ENCODE results near the gene SMYD4.

Gene SMYD4, protein sequence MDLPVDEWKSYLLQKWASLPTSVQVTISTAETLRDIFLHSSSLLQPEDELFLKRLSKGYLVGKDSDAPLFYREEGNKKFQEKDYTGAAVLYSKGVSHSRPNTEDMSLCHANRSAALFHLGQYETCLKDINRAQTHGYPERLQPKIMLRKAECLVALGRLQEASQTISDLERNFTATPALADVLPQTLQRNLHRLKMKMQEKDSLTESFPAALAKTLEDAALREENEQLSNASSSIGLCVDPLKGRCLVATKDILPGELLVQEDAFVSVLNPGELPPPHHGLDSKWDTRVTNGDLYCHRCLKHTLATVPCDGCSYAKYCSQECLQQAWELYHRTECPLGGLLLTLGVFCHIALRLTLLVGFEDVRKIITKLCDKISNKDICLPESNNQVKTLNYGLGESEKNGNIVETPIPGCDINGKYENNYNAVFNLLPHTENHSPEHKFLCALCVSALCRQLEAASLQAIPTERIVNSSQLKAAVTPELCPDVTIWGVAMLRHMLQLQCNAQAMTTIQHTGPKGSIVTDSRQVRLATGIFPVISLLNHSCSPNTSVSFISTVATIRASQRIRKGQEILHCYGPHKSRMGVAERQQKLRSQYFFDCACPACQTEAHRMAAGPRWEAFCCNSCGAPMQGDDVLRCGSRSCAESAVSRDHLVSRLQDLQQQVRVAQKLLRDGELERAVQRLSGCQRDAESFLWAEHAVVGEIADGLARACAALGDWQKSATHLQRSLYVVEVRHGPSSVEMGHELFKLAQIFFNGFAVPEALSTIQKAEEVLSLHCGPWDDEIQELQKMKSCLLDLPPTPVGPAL

GRCh38 chr17:1829592-1830257 lies at the start of gene SMYD4, which contains the start of gene RPA1:
Gene SMYD4 (minus strand): TSS chr17:1829902. CDS start chr17:1827994, 1,908 bp downstream.
Gene RPA1 (plus strand): TSS chr17:1830005. CDS start chr17:1830094, 89 bp downstream.
- Histone ChIP-seq H3K27me3 (replicated peaks; ENCODE audit: control insufficient read depth, insufficient read depth, low read length) (no peaks in the 10 kb centered on the region), H3K36me3 (ENCODE audit: control insufficient read depth, insufficient read depth, low read length, severe bottlenecking) (peaks cover 13% of the 10 kb centered on the region), H3K9ac (ENCODE audit: low read length) (peak within 1 kb of the TSS; percentile 88), H3K9me3 (ENCODE audit: control insufficient read depth, low read length) (no peaks in the 10 kb centered on the region), H3K4me3 (ENCODE audit: low read length) (peak within 1 kb of the TSS; percentile 92), H3K4me1 (ENCODE audit: control insufficient read depth, insufficient read depth, low read length) (peaks cover 16% of the 10 kb centered on the region)
- DNase-seq (ENCODE audit: low read depth), result peak; percentile 97

- no peak overlapping the region for H3K4me3 ChIP-seq (ENCODE audit: low read length)
- no peak for DNase-seq (ENCODE audit: low read depth)
- no peak overlapping the region for H3K9ac ChIP-seq (ENCODE audit: low read length)
- no peaks in the 10 kb centered on the region for H3K27me3 ChIP-seq (replicated peaks; ENCODE audit: control insufficient read depth, insufficient read depth, low read length)
- H3K4me1 ChIP-seq (ENCODE audit: control insufficient read depth, insufficient read depth, low read length), result no peaks in the 10 kb centered on the region
- H3K36me3 ChIP-seq (ENCODE audit: control insufficient read depth, insufficient read depth, low read length, severe bottlenecking), result peaks cover 78% of the 10 kb centered on the region
- H3K9me3 ChIP-seq (ENCODE audit: control insufficient read depth, low read length), result no peaks in the 10 kb centered on the region
These were observed 48.9 kb upstream of the SMYD4 start for GRCh38 chr17:1878419-1879121.

DNA sequence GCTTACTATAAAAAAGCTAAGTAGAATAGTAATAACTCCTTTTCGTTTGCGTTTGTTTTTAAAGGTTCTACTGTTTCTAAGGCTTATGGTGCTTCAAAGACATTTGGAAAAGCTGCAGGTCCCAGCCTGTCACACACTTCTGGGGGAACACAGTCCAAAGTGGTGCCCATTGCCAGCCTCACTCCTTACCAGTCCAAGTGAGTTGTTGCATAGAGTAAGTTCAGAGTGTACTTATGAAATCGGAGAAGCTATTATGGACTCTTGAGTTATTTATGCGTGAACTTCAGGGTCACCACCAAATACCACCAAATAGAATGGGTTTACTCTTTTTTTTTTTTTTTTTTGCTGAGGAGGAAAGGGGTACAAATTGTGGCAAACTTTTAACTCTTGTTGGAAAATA lies 45.9 kb upstream of the SMYD4 start:
- H3K4me1 ChIP-seq (ENCODE audit: control insufficient read depth, insufficient read depth, low read length), result no peaks in the 10 kb centered on the region
- H3K36me3 ChIP-seq (ENCODE audit: control insufficient read depth, insufficient read depth, low read length, severe bottlenecking), result peaks cover 75% of the 10 kb centered on the region
- no peak overlapping the region for H3K9ac ChIP-seq (ENCODE audit: low read length)
- H3K9me3 ChIP-seq (ENCODE audit: control insufficient read depth, low read length), result no peaks in the 10 kb centered on the region
- DNase-seq (ENCODE audit: low read depth), result no peak
- no peaks in the 10 kb centered on the region for H3K27me3 ChIP-seq (replicated peaks; ENCODE audit: control insufficient read depth, insufficient read depth, low read length)
- no peak overlapping the region for H3K4me3 ChIP-seq (ENCODE audit: low read length)

DNA sequence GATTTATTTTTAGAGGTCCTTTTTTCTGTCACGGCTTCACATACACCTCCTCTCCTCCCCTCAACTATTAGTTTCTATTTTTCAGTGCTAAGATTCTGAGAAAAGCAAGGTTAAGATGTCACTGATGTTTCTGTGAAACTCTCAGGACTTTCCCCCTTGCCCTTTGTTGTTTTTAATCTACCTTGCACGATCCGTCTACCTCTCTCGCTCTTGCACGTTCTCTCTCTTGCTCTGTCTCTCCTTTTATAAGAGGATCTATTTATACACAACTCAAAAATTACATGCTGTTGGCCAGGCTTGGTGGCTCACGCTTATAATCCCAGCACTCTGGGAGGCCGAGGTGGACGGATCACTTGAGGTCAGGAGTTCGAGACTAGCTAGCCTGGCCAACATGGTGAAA lies 43.7 kb upstream of the SMYD4 start:
- no peaks in the 10 kb centered on the region for H3K27me3 ChIP-seq (replicated peaks; ENCODE audit: control insufficient read depth, insufficient read depth, low read length)
- no peak overlapping the region for H3K4me3 ChIP-seq (ENCODE audit: low read length)
- peaks cover 60% of the 10 kb centered on the region for H3K36me3 ChIP-seq (ENCODE audit: control insufficient read depth, insufficient read depth, low read length, severe bottlenecking)
- no peak overlapping the region for H3K9ac ChIP-seq (ENCODE audit: low read length)
- H3K4me1 ChIP-seq (ENCODE audit: control insufficient read depth, insufficient read depth, low read length), result no peaks in the 10 kb centered on the region
- no peaks in the 10 kb centered on the region for H3K9me3 ChIP-seq (ENCODE audit: control insufficient read depth, low read length)
- no peak for DNase-seq (ENCODE audit: low read depth)

DNA sequence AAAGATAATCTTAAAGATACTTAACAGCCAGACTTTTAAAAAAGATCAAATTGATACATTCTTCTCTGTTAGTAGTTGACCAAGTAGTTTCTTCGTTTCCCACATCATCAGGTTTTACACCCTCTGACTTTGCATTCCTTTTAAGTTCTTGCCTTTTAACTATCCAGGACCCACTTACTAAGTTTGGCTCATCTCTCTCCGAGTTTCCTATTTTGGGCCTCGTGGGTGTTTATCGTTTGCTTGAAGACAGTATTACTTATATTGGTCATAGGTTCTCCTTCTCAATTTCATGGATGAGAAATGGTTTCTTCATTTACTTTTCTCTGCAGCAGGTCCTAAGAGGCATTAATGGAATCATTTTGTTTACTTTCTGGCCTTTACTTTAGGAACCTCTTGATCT lies 43.3 kb upstream of the SMYD4 start:
- Histone ChIP-seq H3K9ac (ENCODE audit: low read length) (no peak overlapping the region), H3K4me1 (ENCODE audit: control insufficient read depth, insufficient read depth, low read length) (no peaks in the 10 kb centered on the region), H3K27me3 (replicated peaks; ENCODE audit: control insufficient read depth, insufficient read depth, low read length) (no peaks in the 10 kb centered on the region), H3K36me3 (ENCODE audit: control insufficient read depth, insufficient read depth, low read length, severe bottlenecking) (peaks cover 60% of the 10 kb centered on the region), H3K9me3 (ENCODE audit: control insufficient read depth, low read length) (no peaks in the 10 kb centered on the region), H3K4me3 (ENCODE audit: low read length) (no peak overlapping the region)
- no peak for DNase-seq (ENCODE audit: low read depth)

- H3K9me3 ChIP-seq (ENCODE audit: control insufficient read depth, low read length), result no peaks in the 10 kb centered on the region
- H3K4me1 ChIP-seq (ENCODE audit: control insufficient read depth, insufficient read depth, low read length), result no peaks in the 10 kb centered on the region
- no peak overlapping the region for H3K9ac ChIP-seq (ENCODE audit: low read length)
- DNase-seq (ENCODE audit: low read depth), result no peak
- H3K36me3 ChIP-seq (ENCODE audit: control insufficient read depth, insufficient read depth, low read length, severe bottlenecking), result peaks cover 56% of the 10 kb centered on the region
- H3K27me3 ChIP-seq (replicated peaks; ENCODE audit: control insufficient read depth, insufficient read depth, low read length), result no peaks in the 10 kb centered on the region
- H3K4me3 ChIP-seq (ENCODE audit: low read length), result no peak overlapping the region
These were observed 42.6 kb upstream of the SMYD4 start for GRCh38 chr17:1872254-1872653.

GRCh38 chr17:1871756-1872155 lies 42.1 kb upstream of the SMYD4 start:
- Histone ChIP-seq H3K4me1 (ENCODE audit: control insufficient read depth, insufficient read depth, low read length) (no peaks in the 10 kb centered on the region), H3K36me3 (ENCODE audit: control insufficient read depth, insufficient read depth, low read length, severe bottlenecking) (peaks cover 51% of the 10 kb centered on the region), H3K4me3 (ENCODE audit: low read length) (no peak overlapping the region), H3K9ac (ENCODE audit: low read length) (no peak overlapping the region), H3K9me3 (ENCODE audit: control insufficient read depth, low read length) (no peaks in the 10 kb centered on the region), H3K27me3 (replicated peaks; ENCODE audit: control insufficient read depth, insufficient read depth, low read length) (no peaks in the 10 kb centered on the region)
- no peak for DNase-seq (ENCODE audit: low read depth)

- peaks cover 40% of the 10 kb centered on the region for H3K36me3 ChIP-seq (ENCODE audit: control insufficient read depth, insufficient read depth, low read length, severe bottlenecking)
- no peak for DNase-seq (ENCODE audit: low read depth)
- H3K4me3 ChIP-seq (ENCODE audit: low read length), result no peak overlapping the region
These were observed 40.9 kb upstream of the SMYD4 start for GRCh38 chr17:1870592-1870991.

GRCh38 chr17:1868090-1868489 lies 38.4 kb upstream of the SMYD4 start:
- no peak for DNase-seq (ENCODE audit: low read depth)
- H3K36me3 ChIP-seq (ENCODE audit: control insufficient read depth, insufficient read depth, low read length, severe bottlenecking), result peaks cover 18% of the 10 kb centered on the region
- H3K9ac ChIP-seq (ENCODE audit: low read length), result no peak overlapping the region
- no peaks in the 10 kb centered on the region for H3K27me3 ChIP-seq (replicated peaks; ENCODE audit: control insufficient read depth, insufficient read depth, low read length)
- no peaks in the 10 kb centered on the region for H3K4me1 ChIP-seq (ENCODE audit: control insufficient read depth, insufficient read depth, low read length)
- H3K4me3 ChIP-seq (ENCODE audit: low read length), result no peak overlapping the region
- H3K9me3 ChIP-seq (ENCODE audit: control insufficient read depth, low read length), result no peaks in the 10 kb centered on the region

More at GRCh38 chr17:1870592-1870991, 40.9 kb upstream of the SMYD4 start:
- no peaks in the 10 kb centered on the region for H3K9me3 ChIP-seq (ENCODE audit: control insufficient read depth, low read length)
- H3K9ac ChIP-seq (ENCODE audit: low read length), result no peak overlapping the region
- no peaks in the 10 kb centered on the region for H3K27me3 ChIP-seq (replicated peaks; ENCODE audit: control insufficient read depth, insufficient read depth, low read length)
- no peaks in the 10 kb centered on the region for H3K4me1 ChIP-seq (ENCODE audit: control insufficient read depth, insufficient read depth, low read length)

- H3K4me1 ChIP-seq (ENCODE audit: control insufficient read depth, insufficient read depth, low read length), result no peaks in the 10 kb centered on the region
- H3K9ac ChIP-seq (ENCODE audit: low read length), result no peak overlapping the region
- H3K36me3 ChIP-seq (ENCODE audit: control insufficient read depth, insufficient read depth, low read length, severe bottlenecking), result peaks cover 11% of the 10 kb centered on the region
- H3K27me3 ChIP-seq (replicated peaks; ENCODE audit: control insufficient read depth, insufficient read depth, low read length), result no peaks in the 10 kb centered on the region
- H3K4me3 ChIP-seq (ENCODE audit: low read length), result no peak overlapping the region
- no peak for DNase-seq (ENCODE audit: low read depth)
- H3K9me3 ChIP-seq (ENCODE audit: control insufficient read depth, low read length), result no peaks in the 10 kb centered on the region
These were observed 37.6 kb upstream of the SMYD4 start for GRCh38 chr17:1867307-1867706.

All from adipocyte (in vitro differentiated cells).